HG03469 (cell line): ENCODE measurements around the gene KRT14.
"Not testable (repeated sequence)": the region's sequence is repeated elsewhere in the genome, so short reads cannot be mapped to it uniquely, and the experiment has no call there.

ENCODE experiments used
- ATAC-seq: cut with Tn5 transposase; IDR thresholded peaks from one replicate; pipeline ENCODE4 v1.9.1; 2021; ENCODE audit warnings: mild to moderate bottlenecking, moderate library complexity, moderate number of reproducible peaks; ENCODE audit not compliant: unreplicated experiment

Gene KRT14

GRCh38 chr17:41586863-41587495 is at the start of gene KRT14:
KRT14 (minus strand) TSS chr17:41586895; CDS start chr17:41586834, 61 bp downstream.
- no peak for ATAC-seq

- no peak for ATAC-seq
Measured at GRCh38 chr17:41635121-41636097, 48.7 kb upstream of the KRT14 start.

GRCh38 chr17:41634639-41635038 is 47.9 kb upstream of the KRT14 start:
- no peak for ATAC-seq

- no peak for ATAC-seq
Measured at GRCh38 chr17:41633556-41634199, 47.0 kb upstream of the KRT14 start.

- no peak for ATAC-seq
Measured at GRCh38 chr17:41632482-41633105, 45.9 kb upstream of the KRT14 start.

GRCh38 chr17:41631898-41632285 is 45.2 kb upstream of the KRT14 start:
- no peak for ATAC-seq

- ATAC-seq: no peak
Measured at GRCh38 chr17:41631025-41631897, 44.6 kb upstream of the KRT14 start.

GRCh38 chr17:41629826-41630670 is 43.4 kb upstream of the KRT14 start:
- ATAC-seq: no peak

- no peak for ATAC-seq
Measured at GRCh38 chr17:41629316-41629715, 42.6 kb upstream of the KRT14 start.

- ATAC-seq: not testable (repeated sequence)
Measured at GRCh38 chr17:41628621-41629255, 42.0 kb upstream of the KRT14 start.

- ATAC-seq: not testable (repeated sequence)
Measured at GRCh38 chr17:41628073-41628370, 41.3 kb upstream of the KRT14 start.

GRCh38 chr17:41627316-41628072 is 40.8 kb upstream of the KRT14 start:
- no peak for ATAC-seq

GRCh38 chr17:41626914-41627295 is 40.2 kb upstream of the KRT14 start:
- not testable (repeated sequence) for ATAC-seq

GRCh38 chr17:41626028-41626913 is 39.6 kb upstream of the KRT14 start:
- ATAC-seq: not testable (repeated sequence)

- ATAC-seq: no peak
Measured at GRCh38 chr17:41625602-41626001, 38.9 kb upstream of the KRT14 start.

GRCh38 chr17:41624208-41625101 is 37.8 kb upstream of the KRT14 start, which contains the start of gene KRT17:
KRT17 (minus strand) TSS chr17:41624575; CDS start chr17:41624509, 66 bp downstream.
- no peak for ATAC-seq
